Measurements from ENCODE around the gene CACNB2.
"Not testable (repeated sequence)": the region's sequence is repeated elsewhere in the genome, so short reads cannot be mapped to it uniquely, and the experiment has no call there.

Gene CACNB2

DNA sequence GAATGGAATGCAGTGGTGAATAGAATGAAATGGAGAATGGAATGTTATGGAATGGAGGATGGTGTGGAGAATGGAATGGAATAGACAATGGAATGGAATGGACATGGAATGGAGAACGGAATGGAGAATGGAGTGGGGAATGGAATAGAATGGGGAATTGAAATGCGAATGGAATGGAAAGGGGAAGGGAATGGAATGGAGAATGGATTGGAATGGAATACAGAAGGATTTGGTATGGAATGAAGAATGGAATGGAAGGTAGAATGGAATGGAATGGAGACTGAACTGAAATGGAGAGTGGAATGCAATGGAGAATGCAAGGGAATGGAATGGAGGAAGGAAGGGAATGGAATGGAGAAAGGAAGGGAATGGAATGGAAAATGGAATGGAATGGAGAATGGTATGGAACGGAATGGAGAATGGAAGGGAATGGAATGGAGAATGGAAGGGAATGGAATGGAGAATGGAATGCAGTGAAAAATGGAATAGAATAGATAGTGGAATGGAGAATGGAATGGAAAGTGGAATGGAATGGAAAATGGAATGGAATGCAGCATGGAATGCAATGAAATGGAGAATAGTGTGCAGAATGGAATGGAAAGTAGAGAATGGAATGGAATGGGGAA is 416.4 kb downstream of the CACNB2 start:
- no peak for DNase-seq (ENCODE audit: low read depth in 2 of 3, low spot score in 2 of 3)

DNA sequence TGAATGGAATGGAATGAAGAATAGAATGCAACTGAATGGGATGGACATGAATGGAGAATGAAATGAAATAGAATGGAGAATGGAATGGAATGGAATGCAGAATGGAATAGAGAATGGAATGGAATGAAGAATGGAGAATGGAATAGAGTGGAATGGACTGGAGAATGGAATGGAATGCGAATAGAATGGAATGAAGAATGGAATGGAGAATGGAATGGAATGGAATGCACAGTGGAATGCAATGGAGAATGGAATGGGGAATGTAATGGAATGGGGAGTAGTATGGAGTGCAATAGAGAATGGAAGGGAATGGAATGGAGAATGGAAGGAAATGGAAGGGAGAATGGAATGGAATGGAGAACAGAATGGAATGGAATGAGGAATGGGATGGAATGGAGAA is 417.7 kb downstream of the CACNB2 start:
- DNase-seq (ENCODE audit: low read depth in 2 of 3, low spot score in 2 of 3), result no peak

DNA sequence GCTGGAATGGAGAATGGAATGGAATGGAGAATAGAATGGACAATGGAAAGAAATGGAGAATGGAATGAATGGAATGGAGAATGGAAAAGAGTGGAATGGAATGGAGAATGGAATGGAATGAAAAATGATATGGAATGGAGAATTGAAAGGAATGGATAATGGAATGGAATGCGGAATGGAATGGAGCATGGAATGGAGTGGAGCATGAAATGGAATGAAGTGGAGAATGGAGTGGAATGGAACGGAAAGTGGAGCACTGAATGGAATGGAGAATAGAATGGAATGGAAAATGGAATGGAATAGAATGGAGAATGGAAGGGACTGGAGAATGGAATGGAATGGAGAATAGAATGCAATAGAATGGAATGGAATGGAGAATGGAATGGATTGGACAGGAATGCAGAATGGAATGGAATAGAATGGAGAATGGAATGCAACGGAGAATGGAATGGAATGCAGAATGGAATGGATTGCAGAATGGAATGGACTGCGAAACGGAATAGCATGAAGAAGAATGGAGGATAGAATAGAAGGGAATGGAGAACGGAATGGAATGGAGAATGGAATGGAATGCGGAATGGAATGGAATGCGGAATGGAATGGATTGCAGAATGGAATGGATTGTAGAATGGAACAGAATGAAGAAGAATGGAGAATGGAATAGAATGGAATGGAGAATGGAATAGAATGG is 421.8 kb downstream of the CACNB2 start:
- no peak for DNase-seq (ENCODE audit: low read depth in 2 of 3, low spot score in 2 of 3)

- DNase-seq (ENCODE audit: low read depth in 2 of 3, low spot score in 2 of 3), result no peak
Measured at GRCh38 chr10:18563003-18563726, 422.9 kb downstream of the CACNB2 start.

GRCh38 chr10:18565006-18565405 is 424.8 kb downstream of the CACNB2 start:
- DNase-seq (ENCODE audit: low read depth in 2 of 3, low spot score in 2 of 3), result no peak

GRCh38 chr10:18566177-18566576 is 426.0 kb downstream of the CACNB2 start:
- no peak for DNase-seq (ENCODE audit: low read depth in 2 of 3, low spot score in 2 of 3)

GRCh38 chr10:18567343-18567856 is 427.2 kb downstream of the CACNB2 start:
- DNase-seq (ENCODE audit: low read depth in 2 of 3, low spot score in 2 of 3), result no peak

GRCh38 chr10:18570386-18570785 is 430.2 kb downstream of the CACNB2 start:
- not testable (repeated sequence) for DNase-seq (ENCODE audit: low read depth in 2 of 3, low spot score in 2 of 3)

DNA sequence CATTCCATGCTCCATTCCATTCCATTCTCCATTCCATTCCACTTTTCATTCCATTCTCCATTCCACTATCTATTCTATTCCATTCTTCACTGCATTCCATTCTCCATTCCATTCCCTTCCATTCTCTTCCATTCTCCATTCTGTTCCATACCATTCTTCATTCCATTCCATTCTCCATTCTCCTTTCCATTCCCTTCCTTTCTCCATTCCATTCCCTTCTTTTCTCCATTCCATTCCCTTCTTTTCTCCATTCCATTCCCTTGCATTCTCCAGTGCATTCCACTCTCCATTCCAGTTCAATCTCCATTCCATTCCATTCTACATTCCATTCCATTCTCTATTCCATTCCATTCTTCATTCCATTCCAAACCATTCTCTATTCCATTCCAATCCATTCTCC is 430.9 kb downstream of the CACNB2 start:
- DNase-seq (ENCODE audit: low read depth in 2 of 3, low spot score in 2 of 3), result no peak

DNA sequence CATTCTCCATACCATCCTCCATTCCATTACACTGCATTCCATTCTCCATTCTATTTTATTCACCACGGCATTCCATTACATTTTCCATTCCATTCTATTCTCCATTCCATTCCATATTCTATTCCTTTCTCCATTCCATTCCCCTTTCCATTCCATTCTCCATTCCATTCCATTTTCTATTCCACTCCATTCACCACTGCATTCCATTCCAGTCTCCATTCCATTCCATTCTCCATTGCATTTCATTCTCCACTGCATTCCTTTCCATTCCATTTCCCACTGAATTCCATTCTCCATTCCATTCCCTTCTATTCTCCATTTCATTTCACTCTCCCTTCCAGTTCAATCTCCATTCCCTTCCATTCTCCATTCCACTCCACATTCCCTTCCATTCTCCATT is 431.6 kb downstream of the CACNB2 start:
- DNase-seq (ENCODE audit: low read depth in 2 of 3, low spot score in 2 of 3), result no peak

GRCh38 chr10:18572959-18573561 is 432.8 kb downstream of the CACNB2 start:
- DNase-seq (ENCODE audit: low read depth in 2 of 3, low spot score in 2 of 3), result no peak

- no peak for DNase-seq (ENCODE audit: low read depth in 2 of 3, low spot score in 2 of 3)
Measured at GRCh38 chr10:18576586-18576985, 436.4 kb downstream of the CACNB2 start.

DNA sequence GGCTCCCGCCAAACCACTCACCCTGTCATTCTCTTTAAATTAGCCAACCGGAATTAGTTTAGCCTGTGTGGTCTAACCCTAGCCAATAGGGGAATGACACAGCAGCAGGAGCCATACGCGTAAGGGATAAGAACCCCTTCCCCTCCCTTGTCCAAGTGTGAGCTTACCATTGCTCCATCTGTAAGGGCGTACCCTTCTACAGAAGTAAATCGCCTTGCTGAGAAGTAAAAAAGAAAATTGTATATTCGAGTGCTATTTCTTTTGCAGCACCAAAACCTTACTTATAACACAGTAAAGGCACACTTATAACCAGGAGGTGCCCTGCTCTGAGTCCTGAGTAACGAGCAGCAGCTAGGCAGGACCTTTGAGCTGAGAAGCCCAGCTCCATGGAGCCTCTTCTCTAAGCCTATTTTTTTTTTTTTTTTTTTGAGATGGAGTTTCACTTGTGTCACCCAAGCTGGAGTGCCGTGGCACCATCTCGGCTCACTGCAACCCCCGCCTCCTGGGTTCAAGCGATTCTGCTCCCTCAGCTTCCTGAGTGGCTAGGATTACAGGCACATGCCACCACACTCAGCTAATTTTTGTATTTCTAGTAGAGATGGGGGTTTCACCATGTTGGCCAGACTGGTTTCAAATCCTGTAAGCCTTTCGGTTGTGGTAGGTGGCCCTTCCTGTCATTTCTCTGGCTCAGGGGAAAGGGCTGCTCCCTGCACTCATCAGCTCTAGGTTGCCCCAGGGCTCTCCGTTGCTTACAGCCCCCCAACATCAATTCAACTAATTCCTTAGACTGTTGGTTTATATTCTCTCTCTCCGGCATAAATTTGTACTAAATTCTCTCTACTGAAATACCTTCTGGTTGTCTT is 437.8 kb downstream of the CACNB2 start:
- DNase-seq (ENCODE audit: low read depth in 2 of 3, low spot score in 2 of 3), result no peak

DNA sequence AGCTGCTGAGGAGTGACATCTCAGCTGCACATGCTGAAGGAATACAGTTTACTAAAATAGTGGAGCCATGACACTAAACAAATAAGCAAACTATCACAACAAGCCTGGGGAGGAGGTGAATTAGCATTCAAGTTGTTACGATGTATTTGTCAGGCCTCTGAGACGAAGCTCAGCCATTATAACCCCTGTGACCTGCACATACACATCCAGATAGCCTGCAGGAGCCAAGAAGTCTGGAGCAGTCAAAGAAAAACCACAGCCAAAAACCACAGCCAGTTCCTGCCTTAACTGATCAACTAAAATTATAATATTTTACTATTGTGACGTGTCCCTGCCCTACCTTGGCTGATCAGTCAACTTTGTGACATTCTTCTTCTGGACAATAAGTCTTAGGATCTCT is 442.6 kb downstream of the CACNB2 start:
- DNase-seq (ENCODE audit: low read depth in 2 of 3, low spot score in 2 of 3), result no peak

DNA sequence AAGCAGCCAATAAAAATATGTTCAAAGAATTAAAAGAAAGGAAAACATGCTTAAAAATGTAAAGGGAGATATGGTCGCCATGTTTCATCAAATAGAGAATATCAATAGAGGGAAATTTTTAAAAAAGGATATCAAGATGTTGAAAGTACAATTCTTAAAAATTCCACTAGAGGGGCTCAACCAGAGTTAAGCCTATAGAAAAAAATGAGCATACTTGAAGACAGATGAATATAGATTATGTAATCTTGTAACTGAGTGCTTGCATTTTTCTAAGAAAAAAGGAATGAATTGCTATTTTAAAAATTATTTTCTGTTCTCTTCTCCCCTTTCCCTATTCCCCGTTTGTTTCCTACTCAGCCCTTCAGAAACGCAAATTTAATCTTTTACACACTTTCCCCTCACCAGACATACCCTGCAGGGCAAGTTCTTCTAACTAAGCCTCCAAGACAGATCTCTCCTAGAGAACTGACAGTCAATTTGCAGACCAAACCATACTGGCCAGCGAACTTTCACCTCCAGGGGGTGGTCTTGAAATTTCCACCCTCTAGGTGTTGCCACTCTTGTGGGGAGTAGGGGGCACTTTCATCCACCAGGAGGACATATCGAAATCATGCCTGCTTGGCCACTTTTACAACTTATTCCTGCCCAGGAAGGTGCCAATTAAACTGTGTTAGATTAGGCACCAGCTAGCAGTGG is 443.5 kb downstream of the CACNB2 start:
- DNase-seq (ENCODE audit: low read depth in 2 of 3, low spot score in 2 of 3), result no peak

- not testable (repeated sequence) for DNase-seq (ENCODE audit: low read depth in 2 of 3, low spot score in 2 of 3)
Measured at GRCh38 chr10:18586637-18587036, 446.4 kb downstream of the CACNB2 start.

DNA sequence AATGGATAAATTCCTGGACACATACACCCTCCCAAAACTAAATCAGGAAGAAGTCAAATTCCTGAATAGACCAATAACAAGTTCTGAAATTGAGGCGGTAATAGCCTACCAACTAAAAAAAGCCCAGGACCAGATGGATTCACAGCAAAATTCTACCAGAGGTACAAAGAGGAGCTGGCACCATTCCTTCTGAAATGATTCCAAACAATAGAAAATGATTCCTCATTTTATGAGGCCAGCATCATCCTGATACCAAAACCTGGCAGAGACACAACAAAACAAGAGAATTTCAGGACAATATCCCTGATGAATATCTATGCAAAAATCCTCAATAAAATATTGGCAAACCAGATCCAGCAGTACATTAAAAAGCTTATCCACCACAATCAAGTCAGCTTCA is 450.9 kb downstream of the CACNB2 start:
- not testable (repeated sequence) for DNase-seq (ENCODE audit: low read depth in 2 of 3, low spot score in 2 of 3)
